CD4-positive, alpha-beta T cell treated with Interleukin-17A for 1 hour (primary cell): ENCODE data around the gene MBNL2.

ENCODE experiments used
- DNase-seq: peaks from one replicate; pipeline ENCODE4 v3.0.0-alpha.2; 2020

Gene MBNL2

GRCh38 chr13:97275776-97276501, 53.8 kb downstream of the MBNL2 start:
- no peak for DNase-seq

DNA sequence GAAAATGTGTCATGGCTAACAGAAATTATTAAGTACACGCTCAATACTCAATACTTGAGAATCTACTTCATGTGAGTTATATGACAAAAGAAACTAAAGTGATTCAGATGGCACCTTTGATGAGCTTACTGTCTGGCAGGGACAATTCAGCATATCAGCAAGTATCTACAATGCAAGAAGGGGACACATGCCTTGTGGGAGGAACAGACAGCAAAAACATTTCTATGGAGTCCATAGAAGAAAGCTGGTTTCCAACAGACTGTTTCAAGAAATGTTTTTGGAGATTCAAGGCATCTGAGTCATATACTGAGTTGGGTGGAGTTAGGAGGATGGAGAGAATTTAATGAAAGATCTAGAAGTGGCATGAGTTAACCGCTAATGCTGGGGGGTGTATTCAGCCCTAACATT, 54.7 kb downstream of the MBNL2 start:
- DNase-seq: no peak

GRCh38 chr13:97278435-97279411, 56.6 kb downstream of the MBNL2 start:
- DNase-seq: no peak

GRCh38 chr13:97279913-97280312, 57.8 kb downstream of the MBNL2 start:
- DNase-seq: no peak

GRCh38 chr13:97280478-97280877, 58.3 kb downstream of the MBNL2 start:
- no peak for DNase-seq

- no peak for DNase-seq
Observed at GRCh38 chr13:97281028-97281427, 58.9 kb downstream of the MBNL2 start.

DNA sequence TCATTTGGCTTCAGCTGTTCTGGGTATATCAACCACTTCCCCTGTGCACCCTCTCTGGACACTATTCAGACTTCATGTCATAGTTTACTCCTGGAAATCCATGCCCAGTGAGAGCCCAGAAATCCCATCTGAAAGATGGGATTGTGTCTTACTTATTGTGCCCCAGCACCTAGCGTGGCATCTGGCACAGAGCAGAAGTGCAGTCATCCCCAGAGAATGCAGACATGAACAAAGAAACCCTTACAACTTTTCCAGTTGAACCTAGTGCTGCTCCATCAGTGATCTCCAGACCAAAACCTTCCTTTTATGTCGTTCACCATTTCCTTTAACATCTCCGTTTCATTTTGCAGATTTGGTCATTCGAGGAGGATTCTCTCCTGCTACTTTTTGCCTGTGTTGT, 60.6 kb downstream of the MBNL2 start:
- no peak for DNase-seq

GRCh38 chr13:97283888-97284287, 61.8 kb downstream of the MBNL2 start:
- DNase-seq: no peak

DNA sequence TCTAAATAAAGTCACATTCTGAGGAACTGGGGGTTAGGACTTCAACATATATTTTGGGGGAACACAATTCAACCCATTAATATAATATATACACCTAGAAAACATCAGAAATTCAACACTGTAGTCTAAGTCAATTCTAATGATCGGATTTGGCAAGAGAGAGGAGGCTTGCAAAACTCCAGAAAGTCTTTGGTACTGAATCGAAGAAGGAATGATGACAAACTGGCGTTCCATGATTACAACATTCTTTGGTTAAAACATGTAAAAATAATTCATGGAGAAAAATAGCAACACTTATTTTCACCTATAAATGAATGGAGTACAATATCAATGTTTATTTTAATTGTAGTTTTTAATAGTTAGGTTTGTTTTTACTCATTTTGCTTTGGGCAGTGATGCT, 62.4 kb downstream of the MBNL2 start:
- no peak for DNase-seq

GRCh38 chr13:97285221-97285955, 63.3 kb downstream of the MBNL2 start:
- DNase-seq: no peak

- no peak for DNase-seq
Observed at GRCh38 chr13:97286317-97287046, 64.3 kb downstream of the MBNL2 start.

DNA sequence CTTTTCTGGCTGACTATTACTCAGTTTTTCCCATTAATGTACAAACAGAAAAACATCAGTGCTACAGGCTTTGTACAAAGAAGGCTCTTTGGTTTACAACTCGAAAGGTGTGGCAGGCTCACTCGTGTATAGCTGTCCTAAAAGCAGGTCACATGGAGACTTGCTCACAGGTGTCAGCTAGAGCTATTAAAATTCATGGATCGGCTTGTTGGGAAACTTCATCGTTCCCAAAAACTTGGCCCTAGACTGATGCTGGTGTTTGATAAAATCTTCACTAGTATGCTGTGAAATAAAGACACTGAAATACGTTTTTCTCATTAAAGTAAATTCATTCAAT, 64.9 kb downstream of the MBNL2 start:
- DNase-seq: no peak

GRCh38 chr13:97288486-97288900, 66.4 kb downstream of the MBNL2 start:
- no peak for DNase-seq

DNA sequence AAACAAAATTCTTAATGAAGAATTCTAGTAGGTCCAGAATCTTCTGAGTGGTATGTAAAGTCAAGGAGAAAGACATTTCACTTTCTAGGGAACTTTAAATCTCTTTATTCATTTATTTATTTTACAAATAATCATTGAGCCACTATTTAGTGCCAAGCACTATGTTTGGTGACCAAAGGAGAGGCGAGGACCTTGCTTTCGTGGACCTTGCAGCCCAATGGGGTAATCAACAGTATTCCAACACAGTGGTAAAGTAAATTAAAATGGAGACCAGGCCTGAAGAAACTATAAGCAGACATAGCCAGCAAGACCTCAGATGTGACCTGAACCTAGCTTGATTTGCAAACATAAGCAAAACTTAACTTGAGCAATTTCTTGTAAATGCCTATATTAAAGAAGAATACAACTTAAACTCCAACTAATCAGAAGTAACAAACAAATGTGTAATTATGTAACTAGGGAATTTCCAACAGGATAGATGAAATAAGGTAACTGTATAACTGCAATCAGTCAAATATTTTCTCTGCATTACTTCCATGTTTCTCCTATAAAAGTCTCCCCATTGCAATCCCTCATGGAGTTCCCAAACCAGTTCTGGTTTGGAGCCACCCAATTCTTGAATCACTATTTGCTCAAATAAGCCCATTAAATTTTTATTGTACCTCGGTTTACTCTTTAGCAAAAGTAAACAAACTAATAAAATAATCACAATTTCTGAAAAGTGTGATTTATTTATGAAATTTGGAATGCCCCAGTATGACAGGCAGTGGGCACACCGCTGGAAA, 67.6 kb downstream of the MBNL2 start:
- DNase-seq: no peak

DNA sequence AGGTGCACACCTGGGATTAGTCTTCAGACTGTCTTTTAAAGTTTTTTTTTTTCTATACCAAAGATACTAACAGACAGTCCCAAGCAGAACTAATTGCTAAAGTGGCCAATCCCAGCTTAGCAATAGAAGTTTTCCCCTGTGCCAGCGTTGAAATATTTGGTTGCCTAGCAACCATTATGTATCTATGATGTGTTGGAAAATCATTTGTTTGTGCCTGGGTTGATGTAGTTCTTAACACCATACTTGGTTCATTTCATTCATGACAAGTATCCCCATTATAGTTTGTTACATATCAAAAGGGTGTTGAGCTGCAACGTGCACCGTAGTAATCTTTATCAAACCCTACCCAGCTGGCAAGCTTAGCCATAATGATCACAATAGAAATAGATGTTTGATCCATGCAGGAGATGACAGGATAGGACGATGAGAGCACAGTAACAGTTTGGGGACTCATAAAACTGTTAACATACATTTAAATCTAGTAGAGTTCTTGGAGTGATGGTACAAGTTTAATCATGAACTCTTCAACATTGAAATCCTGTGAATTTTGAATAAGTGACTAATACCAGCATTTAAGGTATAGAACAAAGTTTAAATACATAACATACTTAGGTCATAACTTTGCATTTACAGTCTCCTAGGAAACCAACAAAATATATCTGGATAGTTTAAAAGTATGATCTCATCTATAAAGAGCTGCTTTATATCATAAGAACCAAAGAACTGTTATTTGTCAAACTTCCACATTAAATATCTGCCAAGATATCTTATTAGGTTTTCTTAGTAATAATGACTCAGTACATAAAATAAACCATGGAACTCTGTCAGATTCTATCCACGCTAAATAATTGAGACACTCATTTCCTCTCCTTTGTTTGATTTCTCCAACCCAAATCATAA, 73.4 kb downstream of the MBNL2 start:
- no peak for DNase-seq

- no peak for DNase-seq
Observed at GRCh38 chr13:97296740-97297139, 74.6 kb downstream of the MBNL2 start.

DNA sequence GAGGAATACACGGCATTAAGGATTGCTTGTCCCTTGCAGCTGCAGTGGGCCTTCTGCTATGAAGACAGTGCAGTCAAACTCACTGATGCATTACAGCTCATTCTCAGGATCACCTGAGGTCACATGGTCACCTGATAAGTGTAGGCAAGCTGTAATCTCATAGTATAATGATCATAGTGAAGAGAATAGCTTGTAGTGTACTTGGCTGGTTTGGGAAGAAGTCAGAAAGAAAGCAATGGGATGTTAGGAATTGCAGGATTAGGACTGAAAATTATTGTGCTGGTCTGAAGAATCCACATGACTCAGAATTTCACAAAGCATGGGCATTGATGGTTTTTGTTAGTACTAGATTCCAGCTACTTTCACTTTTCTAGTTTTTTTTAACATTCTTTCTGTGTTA, 76.7 kb downstream of the MBNL2 start:
- DNase-seq: no peak

GRCh38 chr13:97300871-97301270, 78.7 kb downstream of the MBNL2 start:
- no peak for DNase-seq

- DNase-seq: no peak
Observed at GRCh38 chr13:97301382-97302095, 79.4 kb downstream of the MBNL2 start.

GRCh38 chr13:97302611-97303010, 80.5 kb downstream of the MBNL2 start:
- no peak for DNase-seq
